CD14-positive monocyte (primary cell): ENCODE measurements around the gene RIMBP2. TPM values are rescaled to one million over a fixed set of nuclear protein-coding genes. Genes with fewer than 3 reads are reported as not detected.

ENCODE experiments used
- DNase-seq, 3 donors: peaks; one replicate each; pipeline ENCODE4 v3.0.0-alpha.2; 2011 to 2022
- H2AFZ ChIP-seq: 2 replicates; pipeline ENCODE4 v1.6.0; 2012; ENCODE audit warnings: mild to moderate bottlenecking, low read depth, low read length, inconsistent platforms; ENCODE audit not compliant: insufficient read depth, poor library complexity, severe bottlenecking
- H3K27ac ChIP-seq, 2 donors: 1 replicate in 1 of 2; 2 replicates in 1 of 2; pipeline ENCODE4 v1.5.1; 2012 to 2013; ENCODE audit warnings: low read length in 2 of 2, control low read depth in 1 of 2, inconsistent platforms in 1 of 2, low read depth in 1 of 2, mild to moderate bottlenecking in 1 of 2
- H3K27me3 ChIP-seq, 2 donors: one replicate each; pipeline versions ENCODE4 v1.6.0 to v1.6.1; 2011 to 2013; ENCODE audit warnings: low read length in 2 of 2; ENCODE audit not compliant: control insufficient read depth in 2 of 2, insufficient read depth in 2 of 2
- H3K36me3 ChIP-seq, 2 donors: replicated peaks in 1 of 2; 1 replicate in 1 of 2; 2 replicates in 1 of 2; pipeline versions ENCODE4 v1.5.1 to v1.6.1; 2012 to 2013; ENCODE audit warnings: low read length in 2 of 2, control low read depth in 1 of 2, inconsistent platforms in 1 of 2, mild to moderate bottlenecking in 1 of 2; ENCODE audit not compliant: insufficient read depth in 2 of 2, control insufficient read depth in 1 of 2
- H3K4me1 ChIP-seq, 2 donors: 1 replicate in 1 of 2; 2 replicates in 1 of 2; pipeline versions ENCODE4 v1.5.1 to v1.6.1; 2012 to 2013; ENCODE audit warnings: low read length in 2 of 2, control low read depth in 1 of 2, inconsistent platforms in 1 of 2, mild to moderate bottlenecking in 1 of 2, moderate library complexity in 1 of 2; ENCODE audit not compliant: insufficient read depth in 2 of 2, control insufficient read depth in 1 of 2
- H3K4me2 ChIP-seq: replicated peaks from 2 replicates; pipeline ENCODE3; 2012; ENCODE audit warnings: low read length, moderate library complexity, mild to moderate bottlenecking; ENCODE audit not compliant: poor library complexity, severe bottlenecking; ENCODE audit errors: extremely low read depth
- H3K4me3 ChIP-seq, 3 experiments: fragments of 200-600 bp in 1 of 3; sonication (generic) in 1 of 3; replicated peaks in 1 of 3; 1 replicate in 2 of 3; 2 replicates in 1 of 3; pipeline ENCODE4 v1.5.1; 2011 to 2013; ENCODE audit warnings: low read length in 3 of 3, mild to moderate bottlenecking in 3 of 3, control low read depth in 2 of 3, low read depth in 2 of 3, inconsistent platforms in 1 of 3, moderate library complexity in 1 of 3
- H3K79me2 ChIP-seq: 2 replicates; pipeline ENCODE4 v1.6.0; 2012; ENCODE audit warnings: mild to moderate bottlenecking, control low read depth, inconsistent platforms, low read length, moderate library complexity; ENCODE audit not compliant: insufficient read depth
- H3K9ac ChIP-seq: 2 replicates; pipeline ENCODE4 v1.6.0; 2017; ENCODE audit warnings: low read length, mild to moderate bottlenecking; ENCODE audit not compliant: insufficient read depth, poor library complexity, severe bottlenecking
- H3K9me3 ChIP-seq, 2 donors: replicated peaks in 1 of 2; 1 replicate in 1 of 2; 2 replicates in 1 of 2; pipeline versions ENCODE4 v1.5.1 to v1.6.1; 2012 to 2013; ENCODE audit warnings: low read length in 2 of 2, control low read depth in 1 of 2; ENCODE audit not compliant: control insufficient read depth in 1 of 2, insufficient read depth in 1 of 2
- H4K20me1 ChIP-seq: 2 replicates; pipeline ENCODE4 v1.6.0; 2012; ENCODE audit warnings: mild to moderate bottlenecking, low read length, control low read depth, moderate library complexity; ENCODE audit not compliant: insufficient read depth
- H3K27ac Mint-ChIP-seq, 7 donors: one replicate each; pipeline ENCODE4 v1.8.0; 2020; ENCODE audit warnings: mild to moderate bottlenecking in 7 of 7, mixed read lengths in 7 of 7, moderate library complexity in 6 of 7, inconsistent platforms in 2 of 7
- H3K27me3 Mint-ChIP-seq, 3 donors: one replicate each; pipeline ENCODE4 v1.8.0; 2021 to 2022; ENCODE audit warnings: low read depth in 3 of 3, mild to moderate bottlenecking in 3 of 3, mixed read lengths in 3 of 3, moderate library complexity in 3 of 3, inconsistent platforms in 1 of 3
- H3K36me3 Mint-ChIP-seq, 2 donors: one replicate each; pipeline ENCODE4 v1.8.0; 2020; ENCODE audit warnings: mixed read lengths in 2 of 2, inconsistent platforms in 1 of 2, mild to moderate bottlenecking in 1 of 2
- H3K4me1 Mint-ChIP-seq: one replicate; pipeline ENCODE4 v1.8.0; 2020; ENCODE audit warnings: mild to moderate bottlenecking, mixed read lengths
- H3K4me3 Mint-ChIP-seq, 2 donors: one replicate each; pipeline ENCODE4 v1.8.0; 2020; ENCODE audit warnings: mild to moderate bottlenecking in 2 of 2, mixed read lengths in 2 of 2, moderate library complexity in 1 of 2
- H3K9me3 Mint-ChIP-seq, 7 donors: one replicate each; pipeline ENCODE4 v1.8.0; 2020 to 2022; ENCODE audit warnings: mixed read lengths in 7 of 7, mild to moderate bottlenecking in 6 of 7, moderate library complexity in 6 of 7, inconsistent platforms in 2 of 7
- CTCF ChIP-seq: fragments of 200-600 bp; IDR thresholded peaks from one replicate; pipeline ENCODE4 v1.8.0; 2022; ENCODE audit warnings: antibody characterized with exemption, mild to moderate bottlenecking
- WGBS: methylation state at CpG from one replicate; pipeline ENCODE4 v1.1.5; 2013; ENCODE audit warnings: missing lambda C conversion rate; ENCODE audit not compliant: insufficient coverage; 5-methylcytosine and 5-hydroxymethylcytosine counted together
- intact Hi-C, 2 donors: fragments of 100-400 bp; cut with micrococcal nuclease; formaldehyde crosslinking; loops; one replicate each; pipeline versions ENCODE4 v1.15.0 to v1.15.1; 2023
- polyA plus RNA-seq, 3 donors: library from polyadenylated mRNA; depleted of rRNA in 1 of 3; unstranded in 2 of 3; stranded (reverse) in 1 of 3; fragments of 300-500 nt in 2 of 3; fragments of >200 nt in 1 of 3; fragmentation: Illumina TruSeq in 2 of 3; gene quantifications; 1 replicate in 2 of 3; 2 replicates in 1 of 3; pipeline ENCODE4 v1.2.3, GENCODE V29; 2012 to 2021

Gene RIMBP2
- polyA plus RNA-seq, 3 donors, result not detected

- Histone ChIP-seq H2AFZ (no peak overlapping the region), H3K4me3 (no peak overlapping the region), H3K9ac (no peak overlapping the region), H3K27ac (no peak overlapping the region), H3K4me2 (no peak overlapping the region), H3K27me3 (no peaks in the 10 kb centered on the region), H3K79me2 (no peaks in the 10 kb centered on the region), H3K36me3 (no peaks in the 10 kb centered on the region), H4K20me1 (no peaks in the 10 kb centered on the region), H3K4me1 (no peaks in the 10 kb centered on the region), H3K9me3 (no peaks in the 10 kb centered on the region)
- Mint-ChIP-seq H3K9me3 (peaks cover 0 to 4% (median 0%) of the 10 kb centered on the region in 7 donors), H3K36me3 (no peaks in the 10 kb centered on the region), H3K27me3 (peaks cover 2 to 5% (median 2%) of the 10 kb centered on the region in 3 donors), H3K27ac (no peak overlapping the region), H3K4me1 (no peaks in the 10 kb centered on the region), H3K4me3 (no peak overlapping the region)
- no CpG with 5 or more reads among the region's 2 CpGs for WGBS
- intact Hi-C loops, result no loop called here
- no peak for TF ChIP-seq CTCF
- no peak for DNase-seq
Measured at GRCh38 chr12:130645751-130646150, 70.3 kb downstream of the RIMBP2 start.

GRCh38 chr12:130644566-130644965 lies 71.5 kb downstream of the RIMBP2 start:
- no peak overlapping the region for H3K9ac ChIP-seq
- H3K9me3 ChIP-seq, result no peaks in the 10 kb centered on the region
- no peaks in the 10 kb centered on the region for H3K36me3 Mint-ChIP-seq
- H3K4me1 Mint-ChIP-seq, result no peaks in the 10 kb centered on the region
- intact Hi-C loops, result no loop called here
- no peaks in the 10 kb centered on the region for H3K4me1 ChIP-seq
- WGBS, result 84% methylated on average over 13 of the region's 13 CpGs
- no peak overlapping the region for H3K4me3 Mint-ChIP-seq
- H3K4me2 ChIP-seq, result no peak overlapping the region
- no peak overlapping the region for H3K27ac ChIP-seq
- H3K36me3 ChIP-seq, result no peaks in the 10 kb centered on the region
- no peak overlapping the region for H3K4me3 ChIP-seq
- DNase-seq, result no peak
- H4K20me1 ChIP-seq, result no peaks in the 10 kb centered on the region
- no peaks in the 10 kb centered on the region for H3K27me3 ChIP-seq
- H3K79me2 ChIP-seq, result no peaks in the 10 kb centered on the region
- H3K27ac Mint-ChIP-seq, result no peak overlapping the region
- no peak for TF ChIP-seq CTCF
- H3K27me3 Mint-ChIP-seq, result peaks cover 2 to 3% (median 3%) of the 10 kb centered on the region in 3 donors
- H2AFZ ChIP-seq, result no peak overlapping the region
- H3K9me3 Mint-ChIP-seq, result peaks cover 0 to 4% (median 0%) of the 10 kb centered on the region in 7 donors
